Activated naive CD8-positive, alpha-beta T cell treated with anti-CD3 and anti-CD28 coated beads, Interleukin-2, amount 50 U/mL, for 16 hours (primary cell): ENCODE data around the gene DPEP1.
"Not testable (repeated sequence)": the region's sequence is repeated elsewhere in the genome, so short reads cannot be mapped to it uniquely, and the experiment has no call there.

Experiments used
- DNase-seq: peaks from one replicate; pipeline ENCODE4 v3.0.0-alpha.2; 2020; ENCODE audit warnings: low read depth, low spot score

The DPEP1 gene

GRCh38 chr16:89645122-89645521 lies 31.7 kb downstream of the DPEP1 start:
- DNase-seq = no peak

DNA sequence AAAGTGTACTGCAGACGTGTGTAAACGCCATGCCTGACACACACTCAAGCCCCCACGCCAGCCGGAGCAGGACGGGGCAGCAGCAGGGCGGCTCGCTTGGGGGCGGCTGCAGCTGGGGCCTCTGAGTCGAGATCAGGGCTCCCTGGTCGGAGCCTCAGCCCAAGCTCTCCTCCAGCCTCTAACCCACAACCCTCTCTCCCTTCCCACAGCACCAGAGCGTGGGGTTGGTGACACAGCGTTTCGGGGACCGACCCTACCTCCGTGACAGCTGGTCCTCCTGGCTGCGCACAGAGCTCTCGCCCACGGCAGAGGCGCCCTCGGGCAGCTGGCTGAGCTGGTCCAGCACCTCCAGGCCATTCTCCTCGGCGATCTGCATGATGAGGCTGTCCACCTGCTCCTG lies 32.8 kb downstream of the DPEP1 start:
- no peak for DNase-seq

DNA sequence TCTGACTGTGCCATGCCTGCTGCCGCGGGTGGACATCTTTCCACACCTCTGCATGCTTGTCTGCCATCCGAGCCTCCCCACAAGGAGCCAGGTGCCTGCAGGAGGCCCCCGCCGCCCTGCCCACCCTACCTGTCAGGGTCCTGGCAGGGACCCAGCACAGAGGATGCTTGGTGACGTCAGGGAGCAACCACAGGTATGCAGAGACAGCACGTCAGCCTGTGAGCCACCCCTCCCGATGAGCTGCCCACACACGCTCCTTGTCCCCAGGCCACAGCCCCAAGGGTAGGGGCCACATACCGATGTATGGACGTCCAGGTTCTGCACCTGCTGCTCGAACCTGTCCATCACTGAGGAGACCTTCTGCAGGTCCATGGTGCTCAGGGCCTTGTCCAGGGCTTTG lies 33.5 kb downstream of the DPEP1 start:
- DNase-seq = no peak

DNA sequence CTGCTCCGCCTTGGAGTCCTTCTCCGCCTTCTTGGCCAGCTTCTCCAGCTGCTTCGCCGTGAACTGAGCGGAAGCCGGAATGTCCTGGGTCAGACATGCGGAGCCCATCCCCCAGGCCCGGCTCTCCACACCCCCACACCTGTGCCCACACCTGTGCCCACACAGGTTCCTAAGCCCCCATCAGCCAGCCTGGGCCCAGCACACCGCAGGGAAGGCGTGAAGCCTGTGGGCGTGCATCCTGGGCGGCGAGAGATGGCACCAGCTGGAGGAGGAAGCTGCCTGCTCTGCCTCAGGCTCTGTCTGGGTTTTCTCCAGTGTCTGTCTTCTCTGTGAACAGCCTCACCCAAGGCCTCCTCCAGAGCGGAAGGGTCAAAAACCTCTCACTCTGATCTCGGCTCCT lies 38.1 kb downstream of the DPEP1 start:
- DNase-seq = no peak

DNA sequence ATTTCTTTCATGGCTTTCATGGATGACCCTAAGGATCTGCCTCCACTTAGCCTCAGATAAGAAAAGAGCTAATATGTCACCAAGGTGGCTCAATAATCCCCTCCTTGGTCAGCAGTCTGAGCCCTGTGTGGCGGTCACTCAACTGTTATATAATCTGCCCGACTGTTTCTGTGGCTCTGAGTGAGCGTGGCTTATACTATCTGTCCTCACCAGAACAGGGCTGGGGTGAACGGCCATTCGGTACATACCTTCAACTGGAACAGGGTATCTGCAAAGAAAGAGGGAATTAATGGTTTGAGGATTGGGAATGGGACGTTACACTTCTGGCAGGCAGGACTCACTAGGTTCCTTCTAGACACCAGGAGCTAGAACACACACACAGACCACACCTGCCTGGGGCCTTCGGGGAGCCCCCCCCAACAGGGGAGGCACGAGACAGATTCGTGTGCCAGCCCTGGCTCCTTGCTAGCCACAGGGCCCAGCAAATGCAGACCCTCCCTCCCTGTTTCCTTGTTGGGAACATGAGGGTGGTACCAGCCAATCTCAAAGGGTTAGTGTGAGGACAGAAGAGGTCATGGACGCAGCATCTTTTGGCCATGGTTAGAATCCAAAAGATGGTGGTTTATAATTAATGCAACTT lies 40.3 kb downstream of the DPEP1 start:
- no peak for DNase-seq

- DNase-seq = no peak
These were observed 41.7 kb downstream of the DPEP1 start for GRCh38 chr16:89655062-89655643.

GRCh38 chr16:89656435-89657121 lies 43.1 kb downstream of the DPEP1 start:
- DNase-seq = no peak

- DNase-seq = peak; percentile 82
These were observed 44.2 kb downstream of the DPEP1 start, which contains the start of the genes CHMP1A and SPATA33 for GRCh38 chr16:89657442-89658220. CHMP1A (minus strand) TSS chr16:89657708; CDS start chr16:89657588, 120 bp downstream. SPATA33 (plus strand) TSS chr16:89657836; CDS start chr16:89657912, 76 bp downstream.

DNA sequence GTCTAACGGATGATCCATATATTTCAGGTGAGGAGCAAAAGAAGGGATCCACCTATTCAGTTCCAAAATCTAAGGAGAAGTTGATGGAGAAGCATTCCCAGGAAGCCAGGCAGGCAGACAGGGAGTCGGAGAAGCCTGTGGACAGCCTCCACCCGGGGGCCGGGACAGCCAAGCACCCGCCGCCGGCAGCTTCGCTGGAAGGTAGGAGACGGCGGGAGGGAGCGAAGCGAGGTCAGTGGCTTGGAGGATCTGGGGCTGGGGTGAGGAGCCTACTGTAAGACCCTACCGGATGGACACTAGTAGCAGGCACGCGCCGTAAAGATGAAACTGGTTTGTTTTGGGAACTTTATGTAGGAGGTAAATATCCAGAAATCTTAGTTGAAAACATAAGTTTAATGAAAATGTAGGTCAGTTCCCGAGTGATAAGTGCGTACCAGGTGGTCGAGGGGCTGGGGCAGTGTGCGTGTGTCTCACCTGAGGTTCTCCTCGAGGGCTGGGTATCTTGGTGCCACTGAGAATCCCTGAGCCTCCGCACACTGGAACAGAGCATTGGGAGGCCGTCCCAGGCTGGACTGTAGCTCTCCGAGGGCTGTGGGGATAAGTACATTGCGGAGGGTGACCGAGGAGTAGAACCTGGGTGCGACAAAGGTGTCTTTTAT lies 44.9 kb downstream of the DPEP1 start:
- no peak for DNase-seq

DNA sequence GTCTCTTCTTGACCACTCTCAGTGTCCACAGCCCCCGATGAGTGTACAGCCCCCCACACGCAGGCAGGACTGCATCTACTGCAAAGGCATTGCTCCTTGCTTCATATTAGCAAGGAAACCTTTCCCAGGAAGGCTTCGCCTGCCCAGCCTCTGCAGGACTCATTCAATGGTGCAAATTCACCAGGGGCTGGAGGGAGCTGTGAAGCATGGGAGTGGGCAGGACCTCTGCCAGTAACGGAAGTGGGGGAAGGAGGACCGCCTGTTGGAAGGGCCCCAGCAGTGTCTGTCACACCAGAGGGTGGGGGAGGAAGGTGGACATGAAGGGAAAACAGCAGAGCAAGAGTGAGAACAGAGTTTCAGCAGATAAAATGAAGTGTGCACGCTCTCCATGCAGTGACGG lies 46.7 kb downstream of the DPEP1 start:
- no peak for DNase-seq

- DNase-seq = no peak
These were observed 47.8 kb downstream of the DPEP1 start for GRCh38 chr16:89661215-89661614.

DNA sequence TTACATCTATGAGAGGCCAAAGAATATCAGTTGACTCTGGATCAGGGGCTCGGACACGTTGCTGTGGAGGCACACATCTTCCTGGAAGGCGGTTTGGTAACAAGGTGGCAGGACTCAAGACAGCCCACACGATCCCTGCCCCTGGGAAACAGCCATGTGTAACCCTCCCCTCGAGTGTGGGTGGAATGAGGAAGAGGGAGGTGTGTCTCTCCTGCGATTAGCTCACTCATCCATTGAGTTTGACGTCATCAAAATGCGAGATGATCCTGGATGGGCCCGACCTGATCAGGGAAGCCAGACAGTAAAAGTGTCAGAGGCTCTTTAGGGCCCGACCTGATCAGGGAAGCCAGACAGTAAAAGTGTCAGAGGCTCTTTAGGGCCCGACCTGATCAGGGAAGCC lies 50.8 kb downstream of the DPEP1 start:
- not testable (repeated sequence) for DNase-seq

- DNase-seq = not testable (repeated sequence)
These were observed 53.6 kb downstream of the DPEP1 start for GRCh38 chr16:89667000-89667399.

DNA sequence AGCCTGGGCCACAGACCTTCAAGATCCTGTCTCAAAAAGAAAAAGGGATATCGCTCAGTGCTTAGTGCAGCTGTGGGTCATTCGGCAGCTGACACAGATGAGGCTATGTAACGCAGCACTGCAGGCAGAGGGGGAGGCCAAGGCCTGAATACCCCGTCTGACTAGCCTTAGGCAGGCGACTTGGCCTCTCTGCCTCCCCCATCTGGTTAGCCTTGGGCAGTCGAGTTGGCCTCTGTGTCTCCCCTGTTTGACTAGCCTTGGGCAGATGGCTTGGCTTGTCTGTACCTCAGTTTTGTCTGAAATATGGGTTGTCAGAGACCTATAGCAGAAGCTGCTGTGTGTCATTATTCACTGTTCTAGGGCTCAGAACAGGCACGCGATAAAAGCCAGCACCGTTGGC lies 54.2 kb downstream of the DPEP1 start:
- DNase-seq = no peak

DNA sequence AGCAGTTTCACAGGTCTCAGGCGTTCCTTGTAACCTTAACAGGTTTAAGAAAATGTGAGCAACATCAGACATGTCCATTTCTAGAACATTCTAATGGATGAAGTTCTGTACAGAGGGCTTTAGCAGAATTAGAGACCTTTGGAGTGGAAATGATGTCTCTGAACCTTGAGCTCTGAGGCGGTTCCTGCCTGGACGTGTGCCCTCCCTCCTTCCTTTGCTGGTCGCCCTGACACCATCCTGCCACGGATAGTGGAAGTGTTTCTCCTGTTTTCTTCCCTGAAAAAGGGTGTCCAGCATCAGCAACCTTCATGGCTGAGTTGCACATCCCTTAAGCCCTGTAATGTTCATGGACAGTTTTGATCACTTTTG lies 55.3 kb downstream of the DPEP1 start:
- no peak for DNase-seq

- DNase-seq = no peak
These were observed 56.3 kb downstream of the DPEP1 start for GRCh38 chr16:89669755-89670154.

GRCh38 chr16:89670496-89671431 lies 57.3 kb downstream of the DPEP1 start:
- DNase-seq = no peak

DNA sequence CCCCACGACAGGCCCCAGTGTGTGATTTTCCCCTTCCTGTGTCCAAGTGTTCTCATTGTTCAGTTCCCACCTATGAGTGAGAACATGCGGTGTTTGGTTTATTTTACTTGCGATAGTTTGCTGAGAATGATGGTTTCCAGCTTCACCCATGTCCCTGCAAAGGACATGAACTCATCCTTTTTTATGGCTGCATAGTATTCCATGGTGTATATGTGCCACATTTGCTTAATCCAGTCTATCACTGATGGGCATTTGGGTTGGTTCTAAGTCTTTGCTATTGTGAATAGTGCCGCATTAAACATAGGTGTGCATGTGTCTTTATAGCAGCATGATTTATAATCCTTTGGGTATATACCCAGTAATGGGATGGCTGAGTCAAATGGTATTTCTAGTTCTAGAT lies 58.1 kb downstream of the DPEP1 start:
- not testable (repeated sequence) for DNase-seq

DNA sequence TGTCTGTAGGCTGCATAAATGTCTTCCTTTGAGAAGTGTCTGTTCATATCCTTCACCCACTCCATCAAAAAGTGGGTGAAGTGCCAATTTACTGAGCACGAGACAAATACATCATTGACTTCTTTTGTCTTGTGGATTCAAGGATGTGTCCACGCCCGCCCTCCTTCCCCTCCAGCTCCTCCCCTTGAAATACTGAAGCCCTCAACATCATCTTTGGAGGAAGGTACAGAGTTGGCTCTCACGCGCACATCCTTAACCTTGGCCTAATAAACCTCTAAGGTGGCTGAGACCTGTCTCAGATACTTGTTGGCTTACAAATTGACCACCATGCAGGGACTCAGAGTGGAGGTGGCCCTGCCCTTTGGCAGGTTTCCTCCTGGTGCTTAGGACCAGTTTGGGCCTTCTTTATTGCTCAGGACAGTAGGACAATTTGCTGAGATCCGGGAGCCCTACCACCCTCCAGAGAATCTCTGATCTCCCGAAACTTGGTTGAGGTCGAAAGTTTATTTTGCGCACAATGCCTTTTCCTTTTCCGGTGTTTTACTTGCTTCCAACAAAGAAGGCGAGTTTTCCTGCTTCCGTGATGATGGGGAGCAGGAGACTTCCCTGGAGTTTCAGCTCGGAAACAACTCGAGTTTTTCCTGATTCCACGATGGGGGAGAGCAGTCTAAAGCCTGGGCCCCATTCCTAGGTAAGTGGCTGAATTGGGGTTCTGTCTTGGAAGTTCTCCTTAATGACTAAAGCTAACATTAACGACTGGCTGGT lies 58.9 kb downstream of the DPEP1 start:
- no peak for DNase-seq

GRCh38 chr16:89678258-89678657 lies 64.8 kb downstream of the DPEP1 start:
- DNase-seq = no peak
